ENCODE measurements around the gene MRPL37.

The MRPL37 gene

DNA sequence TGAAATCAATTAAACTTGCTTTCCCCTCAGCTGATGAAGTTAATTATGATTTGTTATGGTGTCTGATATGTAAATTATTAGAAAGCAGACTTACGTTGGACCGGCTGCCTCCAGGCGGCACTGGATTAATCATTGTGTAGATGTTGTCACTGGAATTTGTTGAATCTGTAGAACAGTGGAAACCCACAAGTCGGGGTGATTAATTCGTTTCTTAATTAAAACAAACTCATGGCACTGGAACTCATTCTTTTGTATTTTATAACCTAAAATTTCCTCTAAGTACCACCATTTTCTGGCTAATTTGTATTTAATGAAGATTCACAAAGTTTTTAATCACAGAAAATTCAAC lies 39.0 kb downstream of the MRPL37 start:
- DNase-seq: no peak
- H3K27ac ChIP-seq (ENCODE audit: insufficient read depth in 1 of 2, low read depth in 1 of 2, low read length in 2 of 2, poor library complexity in 1 of 2, severe bottlenecking in 2 of 2): no peak overlapping the region
- CTCF ChIA-PET: no interaction called here
- H3K36me3 ChIP-seq (ENCODE audit: control insufficient read depth in 4 of 4, insufficient read depth in 4 of 4, low read length in 3 of 4): peaks cover 12 to 81% (median 56%) of the 10 kb centered on the region in 4 experiments
- peaks cover 0 to 11% (median 0%) of the 10 kb centered on the region in 4 experiments for H3K4me1 ChIP-seq (ENCODE audit: control extremely low read depth in 1 of 4, control insufficient read depth in 4 of 4, insufficient read depth in 4 of 4, low read length in 3 of 4)
- POLR2A ChIA-PET: no interaction called here
- no peak overlapping the region for H3K4me3 ChIP-seq (ENCODE audit: control insufficient read depth in 1 of 7, extremely low read depth in 1 of 7, insufficient read depth in 4 of 7, low read depth in 2 of 7, low read length in 6 of 7)
- no peaks in the 10 kb centered on the region for H3K27me3 ChIP-seq (replicated peaks in 2 of 5; ENCODE audit: control insufficient read depth in 4 of 5, insufficient read depth in 5 of 5, low read length in 4 of 5)
- WGBS (ENCODE audit: insufficient coverage): 100% methylated on average over 3 of the region's 5 CpGs
- no peaks in the 10 kb centered on the region for H3K9me3 ChIP-seq (ENCODE audit: control extremely low read depth in 1 of 5, control insufficient read depth in 4 of 5, insufficient read depth in 2 of 5, low read depth in 1 of 5, low read length in 4 of 5)

DNA sequence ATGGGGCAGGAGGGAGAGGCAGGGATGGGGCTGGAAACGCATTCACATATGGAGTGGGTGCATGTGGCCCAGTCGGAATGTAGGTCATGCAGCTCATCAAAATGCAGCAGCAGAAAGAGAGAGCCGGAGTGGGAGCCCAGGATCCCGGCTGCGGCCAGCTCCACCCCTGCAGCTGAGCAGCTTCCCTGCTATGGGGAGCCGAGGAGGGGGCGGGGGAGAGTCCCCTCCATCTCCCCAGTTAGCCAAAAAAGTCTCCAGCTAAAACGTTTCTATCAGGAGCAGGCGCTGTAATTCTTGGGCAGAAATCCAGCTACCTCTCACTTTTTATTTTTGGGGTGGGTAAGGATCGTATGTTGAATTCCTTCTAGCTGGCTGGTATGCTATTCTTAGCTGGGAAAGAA lies 39.7 kb downstream of the MRPL37 start:
- WGBS (ENCODE audit: insufficient coverage): 95% methylated on average over 8 of the region's 10 CpGs
- Histone ChIP-seq H3K27me3 (replicated peaks in 2 of 5; ENCODE audit: control insufficient read depth in 4 of 5, insufficient read depth in 5 of 5, low read length in 4 of 5) (no peaks in the 10 kb centered on the region), H3K27ac (ENCODE audit: insufficient read depth in 1 of 2, low read depth in 1 of 2, low read length in 2 of 2, poor library complexity in 1 of 2, severe bottlenecking in 2 of 2) (no peak overlapping the region), H3K4me1 (ENCODE audit: control extremely low read depth in 1 of 4, control insufficient read depth in 4 of 4, insufficient read depth in 4 of 4, low read length in 3 of 4) (peaks cover 0 to 11% (median 0%) of the 10 kb centered on the region in 4 experiments), H3K9me3 (ENCODE audit: control extremely low read depth in 1 of 5, control insufficient read depth in 4 of 5, insufficient read depth in 2 of 5, low read depth in 1 of 5, low read length in 4 of 5) (no peaks in the 10 kb centered on the region), H3K36me3 (ENCODE audit: control insufficient read depth in 4 of 4, insufficient read depth in 4 of 4, low read length in 3 of 4) (peaks cover 12 to 81% (median 56%) of the 10 kb centered on the region in 4 experiments), H3K4me3 (ENCODE audit: control insufficient read depth in 1 of 7, extremely low read depth in 1 of 7, insufficient read depth in 4 of 7, low read depth in 2 of 7, low read length in 6 of 7) (no peak overlapping the region)
- POLR2A ChIA-PET: no interaction called here
- DNase-seq: no peak
- CTCF ChIA-PET: interaction anchor here (1.8 kb wide), 1 partner anchor 30 kb away, joined by 4 read pairs; no protein-coding TSS in a partner anchor

DNA sequence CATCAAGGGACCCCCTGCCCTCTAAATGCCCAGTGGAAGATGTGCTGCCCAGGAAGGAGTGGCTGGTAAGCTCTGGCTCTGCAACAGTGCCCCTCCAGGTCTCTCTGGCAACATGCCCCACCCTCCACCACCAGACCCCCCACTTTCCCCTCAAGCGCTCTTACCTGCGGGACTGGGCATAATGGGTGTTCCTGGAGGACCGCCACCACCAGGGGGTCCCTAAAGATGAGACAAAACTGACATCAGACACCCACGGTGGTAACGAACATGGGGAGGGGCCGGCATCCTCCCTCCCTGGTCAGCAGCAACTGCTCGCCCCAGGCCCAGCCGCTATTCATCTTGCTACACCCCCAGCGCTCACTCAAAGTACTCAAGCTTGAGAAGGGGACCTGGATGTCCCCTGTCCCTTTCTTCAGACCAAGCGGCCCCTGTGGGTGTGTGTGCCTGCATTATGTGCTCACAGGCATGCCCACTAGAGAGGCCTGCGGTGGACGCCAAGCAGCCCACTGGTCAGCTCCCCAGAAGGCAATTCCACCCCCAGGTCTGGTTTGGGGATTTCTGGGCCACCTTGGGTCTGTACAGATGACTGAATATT lies 40.9 kb downstream of the MRPL37 start:
- Histone ChIP-seq H3K36me3 (ENCODE audit: control insufficient read depth in 4 of 4, insufficient read depth in 4 of 4, low read length in 3 of 4) (peaks cover 10 to 91% (median 64%) of the 10 kb centered on the region in 4 experiments), H3K27ac (ENCODE audit: insufficient read depth in 1 of 2, low read depth in 1 of 2, low read length in 2 of 2, poor library complexity in 1 of 2, severe bottlenecking in 2 of 2) (no peak overlapping the region)

DNA sequence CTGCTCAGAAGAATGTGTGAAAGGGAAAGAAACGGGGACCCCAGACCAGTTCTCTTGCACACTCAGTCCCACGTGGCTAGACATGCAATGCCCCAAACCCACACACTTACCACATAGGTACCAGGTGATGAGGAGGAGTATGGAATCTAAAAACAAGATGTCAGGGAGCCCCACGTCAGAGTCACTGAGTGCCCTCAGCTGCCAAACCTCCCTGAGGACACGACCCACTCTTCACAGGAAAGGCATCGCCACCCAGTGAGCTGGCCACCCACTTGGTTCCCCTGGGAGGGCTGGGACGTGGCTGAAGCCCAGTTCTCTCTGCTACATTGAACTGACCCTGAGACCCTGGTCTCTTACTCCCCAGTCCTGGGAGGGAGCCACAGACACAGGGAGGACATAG lies 41.4 kb downstream of the MRPL37 start:
- 98% methylated on average over 4 of the region's 6 CpGs for WGBS (ENCODE audit: insufficient coverage)

More for the DNA sequence above, 40.9 kb downstream of the MRPL37 start:
- CTCF ChIA-PET: interaction anchor here (1.8 kb wide), 1 partner anchor 29 kb away, joined by 4 read pairs; no protein-coding TSS in a partner anchor
- POLR2A ChIA-PET: no interaction called here
- 95% methylated on average over 11 of the region's 12 CpGs for WGBS (ENCODE audit: insufficient coverage)
- DNase-seq: no peak
- Histone ChIP-seq H3K27me3 (replicated peaks in 2 of 5; ENCODE audit: control insufficient read depth in 4 of 5, insufficient read depth in 5 of 5, low read length in 4 of 5) (no peaks in the 10 kb centered on the region), H3K4me3 (ENCODE audit: control insufficient read depth in 1 of 7, extremely low read depth in 1 of 7, insufficient read depth in 4 of 7, low read depth in 2 of 7, low read length in 6 of 7) (no peak overlapping the region), H3K9me3 (ENCODE audit: control extremely low read depth in 1 of 5, control insufficient read depth in 4 of 5, insufficient read depth in 2 of 5, low read depth in 1 of 5, low read length in 4 of 5) (no peaks in the 10 kb centered on the region), H3K4me1 (ENCODE audit: control extremely low read depth in 1 of 4, control insufficient read depth in 4 of 4, insufficient read depth in 4 of 4, low read length in 3 of 4) (peaks cover 0 to 11% (median 0%) of the 10 kb centered on the region in 4 experiments)

DNA sequence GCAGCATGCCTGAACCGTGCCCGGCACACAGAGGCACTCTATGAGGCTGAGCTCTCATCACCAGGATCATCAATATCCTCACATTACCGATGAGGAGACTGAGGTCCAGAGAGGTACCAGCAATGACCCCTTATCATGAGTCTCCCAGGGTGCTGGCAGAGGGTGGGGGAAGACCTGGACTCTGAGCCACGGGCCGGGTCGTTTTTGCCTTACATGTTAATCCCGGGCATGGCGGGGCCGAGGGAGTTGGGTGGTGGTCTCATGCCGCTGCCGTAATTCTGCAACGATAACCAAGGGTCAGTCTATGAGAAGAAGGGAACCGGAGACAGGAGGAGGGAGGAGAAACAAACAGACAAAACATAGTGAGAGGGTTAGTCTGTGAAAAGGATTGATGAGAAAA lies 43.1 kb downstream of the MRPL37 start:
- 95% methylated on average over 7 of the region's 13 CpGs for WGBS (ENCODE audit: insufficient coverage)
- CTCF ChIA-PET: no interaction called here
- peaks cover 8 to 91% (median 61%) of the 10 kb centered on the region in 4 experiments for H3K36me3 ChIP-seq (ENCODE audit: control insufficient read depth in 4 of 4, insufficient read depth in 4 of 4, low read length in 3 of 4)

More for the DNA sequence above, 41.4 kb downstream of the MRPL37 start:
- ChIA-PET CTCF (no interaction called here), POLR2A (no interaction called here)
- Histone ChIP-seq H3K27ac (ENCODE audit: insufficient read depth in 1 of 2, low read depth in 1 of 2, low read length in 2 of 2, poor library complexity in 1 of 2, severe bottlenecking in 2 of 2) (no peak overlapping the region), H3K27me3 (replicated peaks in 2 of 5; ENCODE audit: control insufficient read depth in 4 of 5, insufficient read depth in 5 of 5, low read length in 4 of 5) (no peaks in the 10 kb centered on the region), H3K4me3 (ENCODE audit: control insufficient read depth in 1 of 7, extremely low read depth in 1 of 7, insufficient read depth in 4 of 7, low read depth in 2 of 7, low read length in 6 of 7) (no peak overlapping the region), H3K36me3 (ENCODE audit: control insufficient read depth in 4 of 4, insufficient read depth in 4 of 4, low read length in 3 of 4) (peaks cover 10 to 92% (median 65%) of the 10 kb centered on the region in 4 experiments), H3K4me1 (ENCODE audit: control extremely low read depth in 1 of 4, control insufficient read depth in 4 of 4, insufficient read depth in 4 of 4, low read length in 3 of 4) (peaks cover 0 to 11% (median 0%) of the 10 kb centered on the region in 4 experiments), H3K9me3 (ENCODE audit: control extremely low read depth in 1 of 5, control insufficient read depth in 4 of 5, insufficient read depth in 2 of 5, low read depth in 1 of 5, low read length in 4 of 5) (no peaks in the 10 kb centered on the region)
- no peak for DNase-seq

DNA sequence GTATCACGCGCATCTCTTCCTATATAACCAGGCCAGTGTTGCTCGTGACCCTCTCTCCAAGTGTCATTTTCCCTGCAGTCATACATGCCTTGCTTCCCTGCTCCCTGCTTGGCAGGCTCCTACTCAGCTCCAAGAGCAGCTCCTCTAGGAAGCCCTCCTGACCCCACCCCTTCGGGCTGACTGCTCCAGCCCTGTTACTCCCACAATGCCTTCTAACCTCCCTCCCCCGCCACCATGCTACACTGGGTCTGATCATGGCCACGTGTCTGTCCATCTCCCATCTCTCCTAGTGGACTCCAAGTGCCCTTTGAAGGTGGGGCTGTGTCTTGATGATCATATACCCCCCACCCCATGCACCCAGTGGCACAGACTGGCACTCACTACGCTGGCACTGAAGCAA lies 44.7 kb downstream of the MRPL37 start:
- CTCF ChIA-PET: no interaction called here

More for the DNA sequence above, 43.1 kb downstream of the MRPL37 start:
- POLR2A ChIA-PET: no interaction called here
- Histone ChIP-seq H3K27me3 (replicated peaks in 2 of 5; ENCODE audit: control insufficient read depth in 4 of 5, insufficient read depth in 5 of 5, low read length in 4 of 5) (no peaks in the 10 kb centered on the region), H3K4me3 (ENCODE audit: control insufficient read depth in 1 of 7, extremely low read depth in 1 of 7, insufficient read depth in 4 of 7, low read depth in 2 of 7, low read length in 6 of 7) (no peak overlapping the region), H3K9me3 (ENCODE audit: control extremely low read depth in 1 of 5, control insufficient read depth in 4 of 5, insufficient read depth in 2 of 5, low read depth in 1 of 5, low read length in 4 of 5) (no peaks in the 10 kb centered on the region), H3K27ac (ENCODE audit: insufficient read depth in 1 of 2, low read depth in 1 of 2, low read length in 2 of 2, poor library complexity in 1 of 2, severe bottlenecking in 2 of 2) (no peak overlapping the region), H3K4me1 (ENCODE audit: control extremely low read depth in 1 of 4, control insufficient read depth in 4 of 4, insufficient read depth in 4 of 4, low read length in 3 of 4) (peaks cover 0 to 11% (median 0%) of the 10 kb centered on the region in 4 experiments)
- DNase-seq: no peak

DNA sequence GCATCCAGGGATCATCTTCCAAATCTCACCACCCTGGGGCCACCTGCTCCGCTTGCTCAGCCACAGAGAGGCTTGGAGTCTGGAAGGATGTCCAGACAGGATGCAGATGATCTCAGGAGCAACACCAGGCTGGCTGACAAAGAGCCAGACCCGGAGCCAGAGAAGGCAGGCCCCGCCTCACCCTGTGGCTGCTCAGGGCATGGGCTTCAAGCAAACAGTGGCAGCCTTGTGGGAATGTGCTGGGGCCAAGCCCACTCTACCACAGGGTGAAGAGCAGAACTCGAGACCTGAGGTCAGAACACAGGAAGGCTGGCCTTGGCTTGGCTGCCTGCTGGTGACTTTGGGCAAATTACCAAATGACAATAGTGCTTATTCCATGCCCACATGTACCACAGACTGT lies 45.5 kb downstream of the MRPL37 start:
- no peak for DNase-seq
- CTCF ChIA-PET: no interaction called here
- peaks cover 9 to 92% (median 65%) of the 10 kb centered on the region in 4 experiments for H3K36me3 ChIP-seq (ENCODE audit: control insufficient read depth in 4 of 4, insufficient read depth in 4 of 4, low read length in 3 of 4)

More for the DNA sequence above, 44.7 kb downstream of the MRPL37 start:
- H3K9me3 ChIP-seq (ENCODE audit: control extremely low read depth in 1 of 5, control insufficient read depth in 4 of 5, insufficient read depth in 2 of 5, low read depth in 1 of 5, low read length in 4 of 5): no peaks in the 10 kb centered on the region
- no peaks in the 10 kb centered on the region for H3K4me1 ChIP-seq (ENCODE audit: control extremely low read depth in 1 of 4, control insufficient read depth in 4 of 4, insufficient read depth in 4 of 4, low read length in 3 of 4)
- no peak for DNase-seq
- H3K4me3 ChIP-seq (ENCODE audit: control insufficient read depth in 1 of 7, extremely low read depth in 1 of 7, insufficient read depth in 4 of 7, low read depth in 2 of 7, low read length in 6 of 7): no peak overlapping the region
- no peak overlapping the region for H3K27ac ChIP-seq (ENCODE audit: insufficient read depth in 1 of 2, low read depth in 1 of 2, low read length in 2 of 2, poor library complexity in 1 of 2, severe bottlenecking in 2 of 2)
- POLR2A ChIA-PET: no interaction called here
- H3K36me3 ChIP-seq (ENCODE audit: control insufficient read depth in 4 of 4, insufficient read depth in 4 of 4, low read length in 3 of 4): peaks cover 8 to 87% (median 63%) of the 10 kb centered on the region in 4 experiments
- H3K27me3 ChIP-seq (replicated peaks in 2 of 5; ENCODE audit: control insufficient read depth in 4 of 5, insufficient read depth in 5 of 5, low read length in 4 of 5): no peaks in the 10 kb centered on the region
- WGBS (ENCODE audit: insufficient coverage): 98% methylated on average over 6 of the region's 7 CpGs

More for the DNA sequence above, 45.5 kb downstream of the MRPL37 start:
- Histone ChIP-seq H3K4me1 (ENCODE audit: control extremely low read depth in 1 of 4, control insufficient read depth in 4 of 4, insufficient read depth in 4 of 4, low read length in 3 of 4) (no peaks in the 10 kb centered on the region), H3K27me3 (replicated peaks in 2 of 5; ENCODE audit: control insufficient read depth in 4 of 5, insufficient read depth in 5 of 5, low read length in 4 of 5) (no peaks in the 10 kb centered on the region), H3K27ac (ENCODE audit: insufficient read depth in 1 of 2, low read depth in 1 of 2, low read length in 2 of 2, poor library complexity in 1 of 2, severe bottlenecking in 2 of 2) (no peak overlapping the region), H3K9me3 (ENCODE audit: control extremely low read depth in 1 of 5, control insufficient read depth in 4 of 5, insufficient read depth in 2 of 5, low read depth in 1 of 5, low read length in 4 of 5) (no peaks in the 10 kb centered on the region), H3K4me3 (ENCODE audit: control insufficient read depth in 1 of 7, extremely low read depth in 1 of 7, insufficient read depth in 4 of 7, low read depth in 2 of 7, low read length in 6 of 7) (no peak overlapping the region)
- WGBS (ENCODE audit: insufficient coverage): 100% methylated on average over 3 of the region's 4 CpGs
- POLR2A ChIA-PET: no interaction called here

All from common myeloid progenitor, CD34-positive (primary cell).